GOT3 (cell line): ENCODE data around the gene HIVEP3.

Source experiments
- DNase-seq: peaks from one replicate; lab custom pipeline; 2025; ENCODE audit warnings: mixed read lengths; lab: John Stamatoyannopoulos, UW

The HIVEP3 gene

DNA sequence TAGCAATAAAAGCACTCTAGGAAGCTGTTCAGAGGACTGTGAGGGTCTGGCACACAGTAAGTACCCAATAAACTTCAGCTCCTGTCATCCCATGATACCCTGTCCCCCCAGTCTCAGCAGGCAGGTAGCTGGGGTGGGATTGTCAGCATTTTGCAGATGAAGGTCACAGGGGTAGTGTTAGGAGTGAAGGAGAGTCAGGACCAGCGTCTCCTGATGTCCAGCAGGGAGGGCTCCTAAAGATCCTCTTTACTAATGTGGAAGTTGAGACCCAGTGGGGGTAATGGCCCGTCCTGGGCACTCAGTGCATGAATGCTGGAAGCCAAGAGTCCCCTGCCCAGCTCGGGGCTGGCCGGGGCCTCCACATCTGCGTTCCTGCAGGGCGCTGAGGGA is 402.9 kb downstream of the HIVEP3 start:
- DNase-seq: no peak

DNA sequence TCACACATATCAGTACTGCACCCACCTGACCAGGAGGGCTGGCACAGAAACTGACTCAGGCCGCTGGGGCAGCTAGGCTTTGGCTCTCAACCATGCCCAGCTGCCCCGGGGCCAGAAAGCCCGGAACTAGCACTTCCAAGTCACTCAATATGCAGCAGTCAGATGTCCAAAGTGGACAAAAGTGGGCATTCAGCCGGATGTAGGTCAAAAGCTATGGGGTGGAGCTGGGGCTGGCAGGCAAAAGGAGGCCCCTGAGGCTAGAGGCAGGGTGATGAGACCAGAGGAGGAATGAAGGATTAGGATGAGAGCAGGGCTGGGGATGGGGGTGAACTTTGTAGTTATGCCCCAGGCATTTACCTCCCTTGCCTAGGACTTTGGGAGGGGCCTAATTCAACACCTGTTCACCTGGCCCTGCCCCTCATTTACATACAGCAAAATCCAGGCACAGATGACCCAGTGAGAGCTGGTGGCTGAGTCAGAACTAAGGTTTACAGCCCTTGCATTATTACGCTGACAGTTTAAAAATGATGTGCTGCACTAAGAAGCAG is 403.5 kb downstream of the HIVEP3 start:
- DNase-seq: no peak

DNA sequence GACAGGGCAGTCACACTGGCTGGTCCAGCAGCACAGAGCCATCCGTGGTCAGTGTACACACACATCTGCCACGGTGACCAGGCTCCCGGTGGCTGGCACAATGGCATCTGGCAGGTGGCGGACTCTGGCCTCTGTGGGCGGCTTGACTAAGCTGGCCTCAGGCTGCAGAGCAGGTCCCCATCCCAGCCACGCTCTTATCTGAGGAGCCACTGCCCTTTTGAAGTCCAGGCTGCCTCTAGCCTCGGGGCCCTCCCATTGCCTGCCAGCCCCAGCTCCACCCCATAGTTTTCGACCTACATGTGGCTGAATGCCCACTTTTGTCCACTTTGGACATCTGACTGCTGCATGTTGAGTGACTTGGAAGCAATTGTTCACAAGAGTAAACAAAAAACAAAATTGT is 404.3 kb downstream of the HIVEP3 start:
- DNase-seq: no peak

DNA sequence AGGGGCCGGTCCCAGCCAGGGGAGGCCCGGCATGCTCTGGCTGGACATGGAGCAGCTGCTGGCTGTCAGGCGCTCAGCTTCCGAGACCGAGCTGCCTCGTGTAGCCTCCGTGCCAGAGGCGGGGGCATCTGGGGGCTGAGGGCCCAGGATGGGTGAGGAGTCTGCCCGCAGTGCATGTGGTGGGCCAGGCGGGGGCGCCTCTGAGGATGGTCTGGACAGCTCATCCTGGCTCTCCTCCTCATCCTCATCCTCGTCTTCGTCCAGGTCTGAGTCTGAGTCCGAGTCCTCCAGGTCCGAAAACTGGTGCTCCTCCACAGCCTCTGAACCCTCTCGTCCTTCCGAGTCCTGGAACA is 405.4 kb downstream of the HIVEP3 start:
- no peak for DNase-seq

DNA sequence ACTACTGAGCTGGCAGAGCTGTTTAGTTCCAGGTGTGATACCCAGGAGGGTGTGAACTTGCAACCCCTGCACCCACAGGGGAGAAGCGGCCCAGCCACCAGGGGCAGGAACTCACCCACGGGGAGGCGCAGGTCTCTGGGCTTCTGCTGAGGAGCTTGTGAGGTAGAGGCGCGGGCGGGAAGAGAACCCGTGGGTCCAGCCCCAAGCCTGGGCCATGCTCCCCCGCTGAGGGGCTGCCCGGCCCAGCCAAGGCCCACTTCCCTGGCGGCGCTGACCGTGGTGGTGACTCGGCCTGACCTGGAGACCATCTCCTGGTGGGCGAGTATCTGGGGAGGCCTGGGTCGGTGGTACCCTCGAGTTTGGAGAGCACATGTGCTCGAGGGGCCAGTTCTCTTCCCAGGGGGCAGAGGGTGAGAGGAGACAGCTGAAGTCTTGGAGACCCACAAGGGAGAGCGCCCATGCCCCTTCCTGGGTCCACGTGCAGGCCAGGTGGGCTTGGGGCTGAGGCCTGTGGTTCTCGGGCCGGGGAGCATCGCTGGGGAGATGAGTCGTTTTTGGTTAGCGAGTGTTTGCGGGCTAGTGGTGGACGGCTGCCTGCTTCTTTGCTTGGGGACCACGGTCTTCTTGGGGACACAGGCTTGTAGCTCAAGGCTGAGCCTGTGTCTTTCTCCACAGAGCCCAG is 405.9 kb downstream of the HIVEP3 start:
- no peak for DNase-seq

DNA sequence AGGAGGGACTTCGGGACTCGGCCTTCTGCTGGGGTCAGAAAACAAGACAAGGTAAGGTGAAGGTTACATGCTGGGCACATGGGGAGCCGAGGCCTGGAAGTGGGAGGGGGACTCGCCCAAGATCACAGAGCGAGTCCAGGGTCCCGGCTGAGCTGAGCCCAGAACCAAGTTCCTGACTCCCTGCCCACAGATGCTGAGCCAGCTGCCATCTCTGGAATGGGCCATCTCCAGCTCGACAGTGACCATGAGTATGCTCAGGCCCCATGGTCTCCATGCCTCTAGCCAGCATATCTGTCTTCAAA is 407.5 kb downstream of the HIVEP3 start:
- DNase-seq: no peak

DNA sequence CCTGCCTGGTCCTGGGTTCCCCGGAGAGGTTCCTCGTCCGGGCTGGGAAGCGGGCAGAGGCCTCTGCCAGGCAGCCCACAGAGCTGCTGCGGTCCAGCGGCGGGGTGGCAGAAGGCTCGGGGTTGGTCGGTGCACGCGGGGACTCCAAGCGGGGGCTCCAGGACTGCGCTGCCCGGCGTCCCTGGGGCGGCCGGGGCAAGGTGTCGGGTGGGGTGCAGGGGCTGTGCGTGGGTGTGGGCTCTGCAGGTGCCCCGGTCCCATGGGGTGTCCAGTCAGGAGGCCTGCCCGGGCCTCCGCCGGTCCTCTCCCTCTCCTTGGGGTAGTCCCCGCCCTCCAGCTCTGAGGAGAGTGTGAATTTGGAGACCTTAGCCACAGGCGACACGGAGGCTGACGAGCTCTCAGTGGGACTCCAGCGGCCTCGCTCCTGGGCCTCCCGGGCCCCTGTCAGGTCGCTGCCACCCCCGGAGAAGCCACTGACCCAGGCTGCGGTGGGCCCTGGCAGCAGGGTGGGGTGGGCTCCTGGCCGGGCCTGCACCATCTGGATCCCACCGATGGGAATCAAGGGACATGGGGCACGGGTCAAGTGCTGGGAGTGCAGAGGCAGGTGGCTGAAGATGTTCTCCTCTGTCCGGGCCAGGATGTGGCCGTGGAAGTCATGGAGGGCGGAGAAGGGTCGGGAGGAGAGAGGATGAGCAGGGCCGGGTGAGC is 408.0 kb downstream of the HIVEP3 start:
- DNase-seq: no peak

DNA sequence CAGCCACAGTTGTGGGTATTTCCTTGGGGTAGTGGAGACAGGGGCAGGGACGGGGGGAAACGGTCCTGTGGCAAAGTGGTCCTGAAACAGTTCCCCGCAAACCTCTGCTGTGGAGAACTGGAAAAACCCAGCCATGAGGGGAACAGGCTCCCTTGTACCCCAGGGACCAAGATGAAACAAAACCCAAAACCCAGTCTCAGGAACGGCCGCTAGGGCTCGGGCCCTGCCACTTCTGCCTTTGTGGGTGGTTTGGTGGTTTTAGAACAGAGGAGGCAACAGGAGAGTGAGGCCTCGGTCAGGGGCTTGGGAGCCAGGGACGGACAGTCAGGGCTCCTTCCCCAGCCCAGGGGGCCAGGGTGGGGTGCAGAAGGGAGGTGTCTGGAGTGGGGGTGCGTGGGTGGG is 409.5 kb downstream of the HIVEP3 start:
- no peak for DNase-seq

DNA sequence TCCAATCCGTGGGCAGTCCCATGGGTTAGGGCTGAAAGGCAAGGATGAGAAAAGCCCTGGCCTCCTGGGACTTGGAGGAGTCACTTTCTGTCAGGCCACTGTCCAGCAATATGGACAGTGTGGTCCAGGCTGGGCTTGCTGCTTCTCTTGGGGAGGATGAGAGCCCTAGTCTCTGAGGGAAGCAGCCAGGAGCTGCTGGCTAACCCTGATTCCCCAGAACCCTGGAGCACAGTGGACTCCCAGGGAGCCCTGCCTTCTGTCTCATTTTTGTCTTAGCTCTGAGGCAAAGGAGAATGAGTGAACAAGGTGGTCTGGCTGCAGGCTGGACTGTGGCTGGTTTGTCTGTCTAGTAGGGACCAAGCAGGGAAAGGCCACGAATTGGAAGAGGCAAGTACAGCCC is 410.4 kb downstream of the HIVEP3 start:
- no peak for DNase-seq

DNA sequence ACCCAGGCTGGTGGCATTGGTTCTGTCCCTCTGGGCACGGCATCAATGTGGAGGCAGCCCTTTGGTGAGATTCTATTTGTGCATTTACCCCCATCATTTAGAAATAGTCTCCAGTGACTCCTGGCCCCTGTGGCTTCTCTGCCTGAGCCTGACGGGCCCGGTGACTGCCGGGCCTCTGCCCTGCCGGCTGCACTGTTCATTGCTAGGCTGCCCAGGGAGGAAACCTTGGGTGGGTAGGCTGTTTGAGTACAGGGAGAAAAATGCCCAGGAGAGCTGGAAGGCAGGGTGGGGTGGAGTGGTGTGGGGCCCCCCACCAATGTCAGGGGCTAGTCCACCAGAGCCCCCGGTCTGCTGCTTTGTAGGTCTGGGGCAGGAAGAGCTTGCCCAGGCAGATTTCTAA is 410.9 kb downstream of the HIVEP3 start:
- no peak for DNase-seq

DNA sequence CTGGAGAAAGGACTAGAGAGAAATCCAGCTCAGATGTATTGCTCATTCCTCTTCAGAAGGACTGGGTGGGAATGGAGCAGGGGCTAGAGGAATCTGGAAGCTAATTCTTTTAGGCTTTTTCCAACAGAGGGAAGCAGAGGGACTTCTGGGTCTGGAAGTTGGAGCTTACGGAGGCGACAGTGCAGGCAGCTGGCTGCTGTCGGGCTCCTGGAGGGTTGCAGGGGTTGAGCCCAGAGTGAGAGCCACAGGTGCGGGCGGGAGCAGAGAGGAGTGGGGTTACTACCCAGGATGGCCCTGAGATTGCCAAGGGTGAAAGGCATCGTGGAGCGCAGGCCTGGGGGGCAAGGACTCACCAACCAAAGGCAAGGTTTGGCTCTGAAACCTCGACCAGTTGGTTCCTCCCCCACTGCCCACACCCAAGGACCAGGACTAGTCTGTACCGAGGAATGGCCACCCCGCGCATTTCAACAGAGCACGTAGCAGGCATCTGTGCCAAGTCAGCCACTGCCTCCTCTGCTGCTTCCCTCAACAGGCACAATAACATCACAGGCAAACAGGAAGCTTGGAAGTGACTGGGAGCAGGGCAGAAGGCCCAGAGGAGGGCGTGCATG is 411.5 kb downstream of the HIVEP3 start:
- DNase-seq: no peak

DNA sequence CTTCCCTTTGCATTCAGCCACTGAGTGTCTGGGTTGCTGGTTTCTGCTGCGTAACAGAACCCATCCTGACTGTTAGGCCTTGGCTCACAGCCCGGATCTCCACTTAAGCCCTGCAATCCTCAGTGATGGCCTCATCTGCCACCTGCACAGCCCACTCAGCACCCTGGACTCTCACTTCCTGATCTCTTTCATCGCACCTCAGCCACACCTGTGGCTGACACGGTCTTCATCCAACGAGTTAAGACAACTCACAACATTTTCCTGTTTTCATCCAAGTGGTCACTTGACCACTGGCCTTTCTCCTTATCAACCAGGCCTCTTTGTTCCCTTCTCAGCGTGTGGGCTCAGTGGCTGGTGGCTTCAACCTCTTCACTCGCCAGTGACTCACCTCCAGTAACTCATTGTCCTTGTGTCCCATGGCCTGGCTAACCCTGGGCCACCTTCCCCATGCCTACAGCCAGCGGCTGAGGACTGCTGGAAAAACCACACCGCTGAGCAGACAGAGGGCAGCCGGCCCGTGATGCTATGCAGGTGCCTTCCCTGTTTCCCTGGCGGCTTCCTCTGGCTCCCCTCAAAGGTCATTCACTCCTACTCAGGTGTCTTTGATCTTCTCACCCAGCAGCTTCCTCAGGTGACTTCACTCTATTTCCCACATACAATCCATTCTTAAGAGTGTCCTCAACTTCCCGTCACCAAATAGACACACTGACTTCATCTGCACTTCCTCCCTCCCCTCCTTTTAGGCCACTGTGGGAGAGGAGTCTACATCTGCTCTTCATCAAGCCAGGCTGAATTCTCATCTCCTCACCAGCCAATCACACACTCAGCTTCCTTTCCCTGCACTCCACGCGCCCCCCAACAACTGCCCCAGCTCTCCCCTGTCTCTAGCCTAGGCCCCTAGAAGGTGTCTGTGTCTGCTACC is 414.3 kb downstream of the HIVEP3 start:
- DNase-seq: no peak

DNA sequence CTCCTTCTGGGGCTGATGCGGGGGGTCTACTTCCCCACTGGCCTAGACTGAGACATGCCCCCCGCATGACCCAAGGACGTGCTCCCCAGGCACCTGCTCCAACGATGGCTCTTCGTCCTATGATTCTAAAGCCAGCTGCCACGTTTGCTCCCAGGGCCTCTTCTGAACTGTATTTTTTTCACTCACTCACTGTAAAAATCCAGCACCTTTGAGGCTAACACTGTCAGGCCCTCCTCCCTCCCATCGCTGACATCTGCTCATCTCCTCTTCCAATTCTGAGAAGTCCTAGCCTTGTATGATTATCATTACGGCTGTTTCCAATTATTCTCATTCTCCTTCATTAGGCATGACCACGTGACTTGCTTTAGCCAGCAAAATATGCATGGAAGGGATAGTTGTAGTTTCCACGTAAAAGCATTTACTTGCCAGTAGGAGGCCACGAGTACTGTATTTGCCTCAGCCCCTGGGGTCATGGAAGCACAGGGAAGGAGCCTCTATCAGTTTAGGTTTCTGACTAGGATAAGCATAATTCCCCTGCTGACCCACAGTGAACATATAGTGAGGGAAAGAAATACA is 415.1 kb downstream of the HIVEP3 start:
- no peak for DNase-seq

DNA sequence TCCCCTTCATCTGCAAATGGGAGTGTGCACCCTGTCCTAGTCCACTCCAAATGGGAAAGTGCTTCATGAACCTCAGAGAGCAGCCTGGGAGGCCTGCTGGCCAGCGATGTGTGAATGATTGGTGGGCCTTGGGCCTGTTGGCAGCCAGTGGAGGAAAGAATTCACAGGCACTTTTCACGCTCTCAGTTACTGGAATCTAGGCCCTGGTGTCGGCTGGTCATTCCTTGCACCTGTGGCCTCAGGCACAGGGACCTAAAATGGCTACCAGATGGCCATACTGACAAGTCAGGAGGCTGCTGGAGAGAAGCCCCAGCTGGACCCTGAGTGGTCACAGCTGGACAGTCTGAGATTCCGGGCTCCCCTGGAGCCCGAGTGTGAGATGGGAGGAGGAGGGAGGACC is 415.8 kb downstream of the HIVEP3 start:
- no peak for DNase-seq

DNA sequence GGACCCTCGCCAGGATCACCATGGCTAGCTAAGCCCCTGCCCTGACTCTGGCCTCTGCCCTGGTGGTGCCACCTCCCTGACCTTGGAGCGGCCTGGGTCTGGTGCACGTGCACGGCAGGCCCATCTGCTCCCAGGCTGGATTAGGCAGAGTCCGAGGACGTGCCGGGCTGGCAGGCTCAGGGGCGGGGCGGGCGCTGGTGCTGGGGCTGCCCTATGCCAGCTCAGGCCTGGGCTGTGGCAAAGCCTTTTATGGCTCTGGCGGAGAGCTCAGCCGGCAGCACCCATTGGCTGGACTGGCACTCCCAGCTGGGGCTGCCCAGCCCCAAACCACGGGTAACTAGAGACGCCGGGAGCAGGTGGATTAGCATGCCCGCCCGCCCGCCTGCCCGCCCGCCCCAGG is 417.1 kb downstream of the HIVEP3 start:
- DNase-seq: no peak

DNA sequence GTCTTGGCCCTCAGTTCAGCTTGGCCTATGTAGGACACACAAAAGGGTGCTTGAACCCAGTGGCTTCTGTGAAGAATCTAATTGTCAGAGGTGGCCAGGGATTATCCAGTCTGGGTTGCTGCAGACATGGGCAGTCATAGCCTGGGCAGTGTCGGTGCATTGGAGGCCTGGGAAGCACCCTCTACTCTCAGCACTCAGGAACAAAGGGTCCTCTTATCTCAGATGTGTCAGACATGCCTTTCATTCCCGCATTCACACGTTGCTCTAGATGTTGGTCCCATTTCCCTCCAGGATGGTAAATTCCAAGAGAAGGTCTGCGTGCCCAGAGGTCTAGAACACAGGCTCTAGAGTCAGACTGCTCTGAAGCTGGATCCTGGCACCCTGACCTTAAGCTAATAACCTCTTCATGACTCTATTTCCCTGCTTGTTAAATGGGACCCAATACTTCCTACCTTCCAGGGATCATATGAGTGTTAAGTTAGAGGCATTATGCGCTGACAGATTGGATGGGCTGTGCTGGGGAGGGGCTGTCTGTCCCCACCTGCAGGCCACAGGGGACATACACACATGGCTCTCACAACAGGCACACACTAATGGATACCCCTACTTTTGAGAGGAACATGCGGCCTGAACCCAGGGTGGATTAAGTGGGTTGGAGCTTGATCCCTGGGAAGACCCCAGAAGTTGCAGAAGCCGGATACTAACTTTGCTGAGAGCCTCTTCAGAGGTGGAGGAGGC is 417.8 kb downstream of the HIVEP3 start:
- DNase-seq: no peak

DNA sequence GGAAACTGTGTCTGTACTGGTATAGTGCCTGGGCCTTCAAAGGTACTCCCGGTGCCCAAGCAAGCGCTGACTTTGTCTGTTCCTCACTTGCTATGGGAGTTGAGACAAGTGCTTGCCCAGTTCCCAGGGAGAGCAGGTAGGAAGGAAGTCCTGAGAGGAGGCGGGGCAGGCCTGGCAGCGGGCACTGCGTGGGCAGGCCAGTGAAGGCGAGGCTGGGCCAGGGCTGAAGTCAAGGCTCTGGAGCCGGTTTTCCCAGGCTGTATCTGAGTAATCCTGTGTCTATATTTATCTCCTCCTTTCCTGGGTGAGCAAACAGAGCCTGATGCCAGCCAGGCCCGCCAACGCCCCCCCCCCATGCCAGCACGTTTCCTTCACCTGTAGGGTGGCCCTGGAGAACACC is 418.3 kb downstream of the HIVEP3 start:
- DNase-seq: no peak

DNA sequence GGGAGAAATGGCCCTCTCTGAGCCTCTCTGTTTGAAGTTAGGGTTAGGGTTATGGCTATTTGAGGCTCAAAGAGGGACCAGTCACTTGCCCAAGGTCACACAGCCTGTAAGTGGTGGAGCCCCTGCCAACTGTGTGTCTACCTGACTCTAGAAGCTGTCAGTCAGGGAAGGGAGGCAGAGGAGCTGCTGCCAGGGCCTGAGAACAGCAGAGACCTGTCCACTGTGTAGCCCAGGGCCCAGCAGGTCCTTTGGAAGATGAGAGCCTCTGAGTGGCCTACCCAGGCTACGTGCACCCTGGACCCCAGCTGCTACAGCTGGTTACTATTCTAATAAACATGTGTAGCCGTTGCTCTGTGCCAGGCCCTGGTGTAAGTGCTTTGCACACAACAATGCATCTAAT is 419.1 kb downstream of the HIVEP3 start:
- no peak for DNase-seq

DNA sequence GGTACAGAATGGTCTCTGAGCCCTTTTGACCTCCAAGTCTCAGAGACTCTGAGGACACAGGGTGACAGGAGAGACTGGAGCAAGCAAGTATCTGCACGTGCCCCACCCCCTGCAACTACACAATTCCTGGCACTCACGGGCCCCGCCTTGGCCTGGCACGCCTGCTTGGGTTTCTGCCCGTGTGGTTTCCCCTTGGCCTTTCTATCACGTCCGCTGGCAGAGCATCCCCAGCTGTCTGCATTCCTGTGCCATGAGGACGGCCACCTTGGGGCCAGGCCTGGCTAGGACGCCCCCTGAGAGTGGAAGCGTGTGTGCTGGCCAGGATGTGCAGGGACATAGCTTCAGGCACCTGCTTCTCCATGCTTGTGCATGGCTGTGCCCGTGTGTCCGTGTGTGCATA is 419.9 kb downstream of the HIVEP3 start:
- DNase-seq: no peak

DNA sequence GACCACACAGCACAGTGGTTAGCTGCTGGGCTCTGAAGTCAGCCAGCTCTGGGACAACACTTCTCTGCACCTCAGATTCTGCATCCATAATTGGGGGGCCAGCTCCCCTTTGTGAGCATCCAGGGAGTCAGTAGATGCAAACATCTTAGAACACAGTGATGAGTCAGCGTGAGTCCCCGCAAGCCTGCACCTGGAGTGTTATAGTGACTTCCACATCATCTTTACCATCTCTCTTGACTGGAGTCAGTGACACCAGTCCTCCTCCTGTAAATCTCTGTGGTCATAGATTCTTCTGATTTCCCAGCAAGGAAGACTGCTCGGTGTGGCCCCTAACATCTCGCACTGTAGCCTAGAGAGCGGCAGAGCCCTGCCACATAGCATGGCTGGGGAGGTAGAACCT is 420.3 kb downstream of the HIVEP3 start:
- DNase-seq: no peak

DNA sequence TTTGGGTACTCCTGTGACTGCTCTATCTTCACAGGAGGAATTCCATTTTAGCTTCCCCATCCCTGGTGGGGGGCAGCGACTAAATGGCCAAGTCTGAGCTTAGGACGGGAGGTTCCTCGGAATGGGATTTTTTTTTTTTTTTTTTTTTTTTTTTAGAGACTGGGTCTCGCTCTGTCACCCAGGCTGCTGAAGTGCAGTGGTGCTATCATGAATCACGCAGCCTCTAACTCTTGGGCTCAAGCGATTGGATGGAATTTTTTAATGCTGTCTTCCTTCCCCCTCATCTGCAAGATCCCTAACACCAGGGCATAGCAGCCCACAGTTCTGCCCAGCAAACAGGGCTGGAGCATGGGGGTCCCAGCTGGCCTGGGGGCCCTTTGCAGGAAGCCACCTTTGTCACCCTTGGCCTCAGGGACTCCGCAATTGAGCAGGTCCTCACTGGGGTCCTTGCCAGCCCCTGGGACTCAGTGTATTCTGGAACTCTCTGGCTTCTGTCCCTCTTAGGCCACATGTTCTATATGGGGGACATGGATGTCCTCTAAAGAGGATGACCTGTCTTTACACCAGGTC is 421.2 kb downstream of the HIVEP3 start:
- no peak for DNase-seq
